ENCODE results near the gene CDC45.
"Not testable (repeated sequence)": the region's sequence is repeated elsewhere in the genome, so short reads cannot be mapped to it uniquely, and the experiment has no call there.

CDC45 gene

DNA sequence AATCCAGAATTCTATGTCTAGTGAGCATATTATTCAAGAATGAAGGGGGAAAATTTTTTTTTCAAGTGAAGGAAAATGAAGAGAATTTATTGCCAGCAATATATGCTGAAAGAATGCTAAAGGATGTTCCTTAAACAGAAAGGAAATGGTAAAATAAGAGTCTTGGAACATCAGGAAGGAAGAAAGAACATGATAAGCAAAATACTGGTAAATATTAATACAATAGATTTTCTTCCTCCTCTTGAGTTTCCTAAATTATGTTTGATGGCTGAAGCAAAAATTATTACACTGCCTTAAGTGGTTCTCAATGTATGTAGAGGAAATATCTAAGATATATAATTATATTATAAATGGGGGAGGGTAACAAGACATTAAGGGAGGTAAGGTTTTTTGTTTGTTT is 54.1 kb downstream of the CDC45 start:
- no peak for DNase-seq

DNA sequence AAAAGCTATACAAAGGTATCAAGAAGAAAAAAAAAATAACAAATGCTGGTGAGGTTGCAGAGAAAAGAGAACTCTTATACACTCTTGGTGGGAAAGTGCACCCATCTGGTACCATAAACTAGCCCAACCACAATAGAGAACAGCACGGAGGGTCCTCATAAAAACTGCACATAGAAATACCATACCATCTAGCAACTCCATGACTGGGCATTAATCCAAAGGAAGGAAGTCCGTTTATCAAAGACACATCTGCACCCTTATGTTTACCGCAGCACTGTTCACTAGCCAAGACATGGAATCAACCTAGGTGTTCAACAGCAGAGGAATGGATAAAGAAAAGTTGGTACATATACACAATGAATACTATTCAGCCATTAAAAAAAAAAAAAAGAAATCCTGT is 55.3 kb downstream of the CDC45 start:
- no peak for DNase-seq

GRCh38 chr22:19536564-19536963 is 56.8 kb downstream of the CDC45 start:
- no peak for DNase-seq

GRCh38 chr22:19537941-19538488 is 58.3 kb downstream of the CDC45 start:
- no peak for DNase-seq

GRCh38 chr22:19540394-19540793 is 60.7 kb downstream of the CDC45 start:
- no peak for DNase-seq

DNA sequence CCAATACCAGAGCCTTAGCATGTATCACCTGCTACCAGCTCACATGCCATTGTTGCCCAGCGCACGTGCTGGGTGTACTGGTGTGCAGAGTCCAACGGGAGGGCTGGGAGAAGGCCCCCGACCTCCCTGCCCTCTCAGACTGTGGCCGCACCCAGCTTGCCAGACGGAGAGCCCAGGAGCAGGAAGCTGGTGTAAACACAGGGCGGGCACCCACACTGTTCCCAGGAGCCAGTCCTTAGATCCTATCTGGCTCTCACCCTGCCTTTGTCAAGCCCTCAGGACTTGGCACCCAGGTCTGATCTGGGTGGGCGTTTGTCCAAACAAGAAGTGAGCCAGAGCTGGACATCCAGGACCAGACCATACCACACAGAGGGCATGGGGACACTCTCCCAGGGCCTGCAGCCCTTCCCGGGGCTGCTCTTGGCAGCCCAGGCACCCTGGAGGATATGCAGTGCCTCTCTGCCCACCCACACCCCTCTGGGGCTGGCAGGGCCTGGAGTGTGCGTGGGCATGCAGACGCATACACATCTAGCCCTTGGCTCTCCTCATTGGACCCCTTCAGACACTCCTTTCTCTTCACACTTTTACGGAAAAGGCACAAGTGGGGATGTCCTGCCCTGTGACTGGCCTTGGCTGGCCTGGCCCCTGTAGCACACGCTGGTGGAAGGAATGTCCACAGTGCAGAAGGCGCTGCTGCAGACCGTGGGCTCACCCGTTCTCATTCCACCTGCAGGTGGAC is 64.4 kb downstream of the CDC45 start:
- DNase-seq, result no peak

DNA sequence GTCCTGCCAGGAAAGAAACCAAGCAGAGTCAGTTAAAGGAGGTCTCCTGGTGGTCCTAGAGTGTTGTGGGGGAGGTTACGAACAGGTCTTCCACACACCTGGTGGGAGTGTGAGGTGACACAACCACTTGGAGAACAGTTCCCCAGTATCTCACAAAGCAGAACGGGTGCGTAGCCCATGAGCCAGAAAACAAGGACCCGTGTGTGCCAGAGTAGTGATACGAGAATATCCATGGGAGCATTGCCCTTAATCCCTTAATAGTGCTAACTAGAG is 66.2 kb downstream of the CDC45 start:
- no peak for DNase-seq

DNA sequence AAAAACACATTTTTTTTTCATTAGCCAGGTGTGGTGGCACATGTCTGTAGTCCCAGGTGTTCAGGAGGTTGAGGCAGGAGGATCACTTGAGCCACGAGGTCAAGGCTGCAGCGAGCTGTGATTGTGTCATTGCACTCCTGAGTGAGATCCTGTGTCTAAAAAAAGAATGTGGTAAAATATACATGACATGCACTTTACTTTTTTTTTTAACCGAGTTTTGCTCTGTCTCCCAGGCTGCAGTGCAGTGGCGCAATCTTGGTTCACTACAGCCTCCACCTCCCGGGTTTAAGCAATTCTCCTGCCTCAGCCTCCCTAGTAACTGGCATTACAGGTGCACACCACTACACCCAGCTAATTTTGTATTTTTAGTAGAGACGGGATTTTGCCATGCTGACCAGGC is 67.0 kb downstream of the CDC45 start:
- no peak for DNase-seq

DNA sequence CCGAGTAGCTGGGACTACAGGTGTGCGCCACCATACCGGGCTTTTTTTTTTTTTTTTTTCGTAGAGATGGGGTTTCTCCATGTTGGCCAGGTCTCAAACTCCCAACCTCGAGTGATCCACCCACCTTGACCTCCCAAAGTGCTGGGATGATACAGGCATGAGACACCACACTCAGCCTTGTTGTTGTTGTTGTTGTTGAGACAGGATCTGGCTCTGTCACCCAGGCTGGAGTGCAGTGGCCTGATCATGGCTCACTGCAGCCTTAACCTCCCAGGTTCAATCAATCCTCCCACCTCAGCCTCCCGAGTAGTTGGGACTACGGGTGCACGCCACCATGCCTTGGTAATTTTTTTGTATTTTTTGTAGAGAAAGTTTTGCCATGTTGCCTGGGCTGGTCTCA is 67.9 kb downstream of the CDC45 start:
- no peak for DNase-seq

DNA sequence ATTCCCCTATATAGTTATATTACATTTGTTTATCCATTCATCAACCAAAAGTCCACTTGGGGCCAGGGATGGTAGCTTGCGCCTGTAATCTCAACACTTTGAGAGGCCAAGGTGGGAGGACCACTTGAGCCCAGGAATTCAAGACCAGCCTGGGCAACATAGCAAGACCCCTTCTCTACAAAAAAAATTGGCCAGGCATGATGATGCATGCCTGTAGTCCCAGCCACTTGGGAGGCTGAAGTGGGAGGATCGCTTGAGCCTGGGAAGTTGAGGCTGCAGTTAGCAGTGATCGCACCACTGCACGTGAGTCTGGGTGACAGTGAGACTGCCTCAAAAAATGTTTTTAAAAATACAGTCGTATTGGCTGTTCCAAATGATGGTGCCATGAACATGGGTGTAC is 68.7 kb downstream of the CDC45 start:
- not testable (repeated sequence) for DNase-seq

DNA sequence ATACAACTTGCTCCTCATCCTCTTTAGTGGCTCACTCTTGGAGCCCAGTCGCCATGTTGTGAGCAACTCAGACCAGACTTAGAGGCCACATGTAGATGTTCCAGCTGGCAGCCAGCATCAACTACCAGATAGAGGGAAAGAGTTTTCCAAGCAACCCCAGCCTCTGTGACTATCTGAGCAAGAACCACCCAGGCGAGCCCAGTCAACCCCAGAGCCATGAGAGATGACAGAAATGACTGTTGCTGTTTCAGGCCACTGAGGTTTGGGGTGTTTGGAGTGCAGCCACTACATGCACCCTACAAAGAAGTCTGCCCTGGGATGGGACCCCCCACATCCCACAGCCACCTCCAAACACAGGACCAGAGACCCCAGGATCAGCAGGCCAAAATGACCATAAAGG is 69.2 kb downstream of the CDC45 start:
- no peak for DNase-seq

GRCh38 chr22:19549428-19549827 is 69.7 kb downstream of the CDC45 start:
- no peak for DNase-seq

DNA sequence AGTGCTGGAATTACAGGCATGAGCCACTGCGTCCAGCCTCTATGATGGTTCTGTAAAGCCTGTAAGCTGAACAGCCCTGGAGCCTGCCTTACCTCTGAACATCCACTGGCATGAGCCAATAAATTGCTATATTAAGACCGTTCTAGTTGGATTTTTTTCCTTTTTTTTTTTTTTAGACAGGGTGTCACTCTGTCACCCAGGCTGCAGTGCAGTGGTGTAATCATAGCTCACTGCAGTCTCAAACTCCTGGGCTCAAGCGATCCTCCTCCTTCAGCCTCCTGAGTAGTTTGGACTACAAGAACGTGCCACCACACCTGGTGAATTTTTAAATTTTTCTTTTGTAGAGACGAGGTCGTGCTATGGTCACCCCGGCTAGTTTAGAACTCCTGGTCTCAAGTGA is 70.7 kb downstream of the CDC45 start:
- DNase-seq, result no peak

DNA sequence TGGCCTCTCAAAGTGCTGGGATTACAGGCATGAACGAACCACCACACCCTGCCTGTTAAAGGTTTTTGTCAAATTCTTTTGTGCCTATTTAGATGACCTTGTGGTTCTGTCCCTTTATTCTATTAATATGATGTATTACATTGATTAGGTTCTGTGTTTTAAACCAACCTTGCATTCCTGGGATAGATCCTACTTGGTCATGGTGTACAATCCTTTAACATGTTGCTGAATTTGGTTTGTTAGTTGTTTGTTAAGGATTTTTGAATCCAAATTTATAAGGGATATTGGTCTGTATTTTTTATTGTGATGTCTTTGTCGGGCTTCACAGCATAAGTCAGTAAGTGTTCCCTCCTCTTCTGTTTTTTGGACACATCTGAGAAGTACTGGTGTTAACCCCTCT is 73.5 kb downstream of the CDC45 start:
- DNase-seq, result no peak

DNA sequence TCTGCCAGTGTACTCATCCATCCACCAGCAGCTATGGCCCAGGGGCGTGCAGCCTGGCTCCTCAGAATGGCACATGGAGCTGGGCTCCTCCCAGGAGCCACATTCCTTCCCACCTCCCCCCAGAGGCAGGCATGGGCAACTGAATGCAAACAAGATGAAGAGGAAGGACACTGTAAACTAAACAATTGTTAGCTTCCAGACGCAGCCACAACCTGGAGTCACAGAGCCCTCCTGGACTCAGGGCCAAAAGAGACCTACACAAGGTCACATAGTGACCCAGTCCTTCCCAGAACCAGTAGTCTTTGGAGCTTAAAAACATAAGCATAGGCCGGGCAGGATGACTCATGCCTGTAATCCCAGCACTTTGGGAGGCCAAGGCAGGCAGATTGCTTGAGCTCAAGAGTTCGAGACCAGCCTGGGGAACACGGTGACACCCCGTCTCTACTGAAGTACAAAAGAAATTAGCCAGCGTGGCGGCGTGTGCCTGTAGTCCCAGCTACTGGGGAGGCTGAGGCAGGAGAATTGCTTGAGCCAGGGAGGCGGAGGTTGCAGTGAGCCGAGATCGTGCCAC is 75.2 kb downstream of the CDC45 start:
- no peak for DNase-seq

GRCh38 chr22:19555651-19556050 is 75.9 kb downstream of the CDC45 start:
- no peak for DNase-seq

DNA sequence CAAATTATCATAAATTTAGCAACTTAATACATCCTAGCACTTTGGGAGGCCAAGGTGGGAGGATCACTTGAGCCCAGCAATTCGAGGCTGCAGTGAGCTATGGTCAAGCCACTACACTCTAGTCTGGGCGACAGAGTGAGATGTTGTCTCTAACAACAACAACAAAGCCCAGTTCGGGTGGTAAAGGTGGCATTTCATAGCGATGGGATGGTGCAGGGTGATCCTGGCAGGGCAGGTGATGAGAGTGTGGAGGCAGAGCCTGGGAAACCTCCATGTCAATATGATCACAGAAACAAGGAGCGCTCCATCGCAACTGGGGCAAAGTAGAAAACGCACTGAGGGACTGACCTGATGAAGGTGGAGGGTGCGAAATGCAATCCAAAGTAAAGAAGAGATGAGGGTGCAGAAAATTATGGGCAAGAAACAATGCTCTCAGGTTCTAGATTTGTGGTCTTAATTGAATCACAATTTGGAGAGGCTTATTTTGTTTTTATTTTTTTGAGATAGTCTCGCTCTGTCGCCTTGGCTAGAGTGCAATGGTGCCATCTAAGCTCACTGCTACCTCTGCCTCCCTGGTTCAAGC is 77.3 kb downstream of the CDC45 start:
- no peak for DNase-seq

- DNase-seq, result no peak
Measured at GRCh38 chr22:19559324-19559811, 79.6 kb downstream of the CDC45 start.

DNA sequence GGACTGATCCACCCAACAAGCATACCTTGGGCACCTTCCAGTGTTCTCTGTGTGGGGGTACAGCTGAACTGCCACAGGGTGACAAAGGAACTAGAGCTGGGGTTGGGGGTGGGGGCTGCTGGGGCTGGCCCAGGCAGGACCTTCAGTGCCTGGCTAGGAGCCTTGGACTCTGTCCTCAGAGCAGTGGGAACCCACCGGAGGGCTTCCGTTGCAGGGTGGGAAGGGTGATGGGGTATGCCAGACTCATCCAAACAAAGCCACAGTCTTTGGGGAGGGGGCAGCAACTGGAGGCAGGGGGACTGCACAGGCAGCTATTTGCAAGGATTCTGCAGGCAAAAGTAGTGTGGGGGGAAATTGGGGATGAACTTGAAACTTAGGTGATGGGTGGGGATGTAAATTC is 80.2 kb downstream of the CDC45 start:
- DNase-seq, result no peak

DNA sequence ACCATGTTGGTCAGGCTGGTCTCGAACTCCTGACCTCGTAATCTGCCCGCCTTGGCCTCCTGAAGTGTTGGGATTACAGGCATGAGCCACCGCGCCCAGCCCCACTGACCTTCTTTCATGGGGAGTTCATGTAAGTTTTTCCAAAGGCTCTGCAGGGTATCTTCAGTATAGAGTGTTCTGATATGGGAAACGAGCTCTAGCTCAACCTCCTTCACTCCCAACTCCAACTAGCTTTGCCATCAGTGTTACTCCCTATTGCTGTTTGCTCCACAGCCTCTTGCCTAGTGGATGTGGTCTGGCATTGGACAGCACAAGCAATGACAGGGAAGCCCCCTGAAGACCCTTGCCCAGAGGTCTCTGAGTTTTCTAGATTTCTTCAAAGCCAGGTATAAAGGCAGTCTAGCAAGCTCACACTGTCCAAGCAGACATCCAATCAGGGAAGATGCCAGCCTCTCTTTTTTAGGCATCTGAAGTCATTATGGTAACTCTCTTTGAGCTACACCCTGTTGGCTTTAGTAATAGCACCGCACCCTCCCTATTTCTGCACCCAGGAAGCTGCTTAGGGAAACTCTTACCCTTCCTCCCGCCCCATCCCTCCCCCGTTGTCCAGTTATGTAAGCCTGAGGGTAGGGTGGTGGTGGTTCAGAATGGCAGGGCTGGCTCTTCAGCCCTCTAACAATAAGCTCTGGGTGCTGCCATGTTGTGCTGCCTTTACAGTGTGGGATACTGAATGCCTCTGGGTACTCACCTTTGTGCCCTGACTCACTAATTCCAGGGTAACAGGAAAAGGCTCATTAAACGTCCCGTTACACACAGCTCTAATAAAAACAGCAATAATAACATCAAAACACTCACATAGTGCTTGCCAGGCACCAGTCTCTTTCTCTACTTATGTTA is 85.9 kb downstream of the CDC45 start:
- no peak for DNase-seq

GRCh38 chr22:19566279-19567156 is 86.8 kb downstream of the CDC45 start:
- no peak for DNase-seq

Data from CD4-positive, alpha-beta T cell treated with Interleukin-15 for 1 hour (primary cell).